ENCODE measurements around the gene PSMB11.
"Not testable (repeated sequence)": the region's sequence is repeated elsewhere in the genome, so short reads cannot be mapped to it uniquely, and the experiment has no call there.

Gene PSMB11

GRCh38 chr14:23042162-23042965 is at the start of gene PSMB11:
Gene PSMB11, plus strand, starts transcription at chr14:23042212. Its CDS starts 14 bp downstream, at chr14:23042226.
- DNase-seq, result no peak

GRCh38 chr14:22993517-22993916 is 48.5 kb upstream of the PSMB11 start:
- DNase-seq, result no peak

GRCh38 chr14:22994762-22995275 is 47.2 kb upstream of the PSMB11 start:
- DNase-seq, result no peak

- DNase-seq, result no peak
These were observed 46.0 kb upstream of the PSMB11 start for GRCh38 chr14:22995889-22996625.

- DNase-seq, result no peak
These were observed 45.0 kb upstream of the PSMB11 start for GRCh38 chr14:22996768-22997654.

GRCh38 chr14:22997676-22998323 is 44.2 kb upstream of the PSMB11 start:
- no peak for DNase-seq

GRCh38 chr14:22998329-22999012 is 43.5 kb upstream of the PSMB11 start:
- no peak for DNase-seq

- DNase-seq, result no peak
These were observed 41.2 kb upstream of the PSMB11 start for GRCh38 chr14:23000860-23001259.

- DNase-seq, result no peak
These were observed 39.4 kb upstream of the PSMB11 start for GRCh38 chr14:23002592-23002991.

GRCh38 chr14:23004274-23004673 is 37.7 kb upstream of the PSMB11 start:
- not testable (repeated sequence) for DNase-seq

- DNase-seq, result no peak
These were observed 36.4 kb upstream of the PSMB11 start for GRCh38 chr14:23005451-23006187.

- DNase-seq, result no peak
These were observed 35.9 kb upstream of the PSMB11 start for GRCh38 chr14:23006188-23006534.

- DNase-seq, result peak; percentile 96
These were observed 35.2 kb upstream of the PSMB11 start for GRCh38 chr14:23006544-23007419.

GRCh38 chr14:23008831-23009230 is 33.2 kb upstream of the PSMB11 start:
- no peak for DNase-seq

GRCh38 chr14:23009483-23009938 is 32.5 kb upstream of the PSMB11 start:
- DNase-seq, result no peak

- DNase-seq, result peak; percentile 83
These were observed 31.9 kb upstream of the PSMB11 start, which contains the start of gene C14orf93 for GRCh38 chr14:23009939-23010726. Gene C14orf93, minus strand, starts transcription at chr14:23010143. Its CDS starts 11,120 bp downstream, at chr14:22999023.

- DNase-seq, result no peak
These were observed 28.8 kb upstream of the PSMB11 start for GRCh38 chr14:23013054-23013748.

- not testable (repeated sequence) for DNase-seq
These were observed 28.3 kb upstream of the PSMB11 start for GRCh38 chr14:23013749-23014054.

GRCh38 chr14:23015618-23016017 is 26.4 kb upstream of the PSMB11 start:
- no peak for DNase-seq

Data from activated CD4-positive, CD25-positive, alpha-beta regulatory T cell treated with anti-CD3 and anti-CD28 coated beads, Interleukin-2, amount 50 U/mL, for 72 hours (primary cell).